Suprapubic skin (tissue), 4 donors: ENCODE data around the gene TBL1X. TPM values are rescaled to one million over a fixed set of nuclear protein-coding genes. Genes with fewer than 3 reads are reported as not detected.

Experiments used
- DNase-seq, 2 donors: peaks; one replicate each; pipeline ENCODE4 v3.0.0-alpha.2; 2019; ENCODE audit warnings: low spot score in 2 of 2
- H3K27ac ChIP-seq: fragments of 200-600 bp; sonication (generic); one replicate; pipeline ENCODE4 v1.5.1; 2019
- H3K27me3 ChIP-seq: fragments of 200-600 bp; sonication (generic); one replicate; pipeline ENCODE4 v1.5.1; 2019
- H3K36me3 ChIP-seq: fragments of 200-600 bp; sonication (generic); one replicate; pipeline ENCODE4 v1.5.1; 2019
- H3K4me1 ChIP-seq: fragments of 200-600 bp; sonication (generic); one replicate; pipeline ENCODE4 v1.5.1; 2019
- H3K4me3 ChIP-seq: fragments of 200-600 bp; sonication (generic); one replicate; pipeline ENCODE4 v1.5.1; 2019; ENCODE audit warnings: mild to moderate bottlenecking
- H3K9me3 ChIP-seq: fragments of 200-600 bp; sonication (generic); one replicate; pipeline ENCODE4 v1.5.1; 2019
- CTCF ChIP-seq, 2 donors: fragments of 200-600 bp in 1 of 2; fragments of 450-650 bp in 1 of 2; sonication (generic) in 1 of 2; IDR thresholded peaks; one replicate each; pipeline ENCODE4 v1.5.1; 2016 to 2019; ENCODE audit warnings: antibody characterized with exemption in 2 of 2, mild to moderate bottlenecking in 1 of 2, moderate library complexity in 1 of 2
- EP300 ChIP-seq: sonication (generic); formaldehyde crosslinking; IDR thresholded peaks from one replicate; pipeline ENCODE4 v1.6.1; 2017; ENCODE audit warnings: antibody characterized with exemption
- POLR2A ChIP-seq, 2 donors: fragments of 450-650 bp; IDR thresholded peaks; one replicate each; pipeline ENCODE4 v1.6.1; 2017; ENCODE audit warnings: antibody characterized with exemption in 2 of 2, mild to moderate bottlenecking in 2 of 2, moderate library complexity in 2 of 2
- POLR2AphosphoS5 ChIP-seq, 3 donors: sonication (generic); formaldehyde crosslinking; IDR thresholded peaks; one replicate each; pipeline ENCODE4 v1.6.1; 2017; ENCODE audit warnings: antibody characterized with exemption in 3 of 3
- WGBS: methylation state at CpG from one replicate; pipeline ENCODE4 v1.1.5; 2018; 5-methylcytosine and 5-hydroxymethylcytosine counted together
- total RNA-seq, 4 donors: library from RNA; depleted of rRNA; stranded (reverse); fragments of >200 nt; gene quantifications; one replicate each; pipeline ENCODE4 v1.1.0, GENCODE V29; 2016

The TBL1X gene
- total RNA-seq, 4 donors from 2014 or later, result 13.2 to 31.0 (median 17.1) TPM

- no peaks in the 10 kb centered on the region for H3K9me3 ChIP-seq
- no peak overlapping the region for H3K27ac ChIP-seq
- WGBS, result 74% methylated on average over 20 of the region's 20 CpGs
- H3K4me3 ChIP-seq, result no peak overlapping the region
- H3K27me3 ChIP-seq, result no peaks in the 10 kb centered on the region
- H3K36me3 ChIP-seq, result no peaks in the 10 kb centered on the region
- no peak for TF ChIP-seq POLR2AphosphoS5 (IDR thresholded peaks at IDR 0.05)
- no peak for TF ChIP-seq EP300
- TF ChIP-seq POLR2A (IDR thresholded peaks at IDR 0.05), result no peak
- TF ChIP-seq CTCF (IDR thresholded peaks at IDR 0.05), result no peak
- H3K4me1 ChIP-seq, result no peaks in the 10 kb centered on the region
- no peak for DNase-seq
These were observed 113.4 kb downstream of the TBL1X start for GRCh38 chrX:9578083-9578779.

- 73% methylated on average over 8 of the region's 8 CpGs for WGBS
- Histone ChIP-seq H3K4me1 (no peaks in the 10 kb centered on the region), H3K4me3 (no peak overlapping the region), H3K27ac (no peak overlapping the region), H3K27me3 (no peaks in the 10 kb centered on the region), H3K9me3 (no peaks in the 10 kb centered on the region), H3K36me3 (no peaks in the 10 kb centered on the region)
- no peak for TF ChIP-seq CTCF (IDR thresholded peaks at IDR 0.05)
- DNase-seq, result no peak
These were observed 117.0 kb downstream of the TBL1X start for GRCh38 chrX:9581771-9582385.

GRCh38 chrX:9582956-9583355 lies 118.1 kb downstream of the TBL1X start:
- WGBS, result 71% methylated on average over 3 of the region's 3 CpGs

GRCh38 chrX:9586992-9587392 lies 122.1 kb downstream of the TBL1X start:
- Histone ChIP-seq H3K27ac (no peak overlapping the region), H3K27me3 (no peaks in the 10 kb centered on the region), H3K4me1 (no peaks in the 10 kb centered on the region), H3K36me3 (no peaks in the 10 kb centered on the region), H3K9me3 (no peaks in the 10 kb centered on the region), H3K4me3 (no peak overlapping the region)
- TF ChIP-seq POLR2A (IDR thresholded peaks at IDR 0.05) (no peak), EP300 (no peak), CTCF (IDR thresholded peaks at IDR 0.05) (no peak), POLR2AphosphoS5 (IDR thresholded peaks at IDR 0.05) (no peak)
- WGBS, result 80% methylated on average over 10 of the region's 14 CpGs
- no peak for DNase-seq

More at GRCh38 chrX:9582956-9583355, 118.1 kb downstream of the TBL1X start:
- no peaks in the 10 kb centered on the region for H3K36me3 ChIP-seq
- TF ChIP-seq CTCF (IDR thresholded peaks at IDR 0.05), result no peak
- no peak for TF ChIP-seq POLR2A (IDR thresholded peaks at IDR 0.05)
- no peak for TF ChIP-seq POLR2AphosphoS5 (IDR thresholded peaks at IDR 0.05)
- no peak for TF ChIP-seq EP300
- no peaks in the 10 kb centered on the region for H3K27me3 ChIP-seq
- H3K4me1 ChIP-seq, result no peaks in the 10 kb centered on the region
- H3K27ac ChIP-seq, result no peak overlapping the region
- no peaks in the 10 kb centered on the region for H3K9me3 ChIP-seq
- DNase-seq, result no peak
- no peak overlapping the region for H3K4me3 ChIP-seq

GRCh38 chrX:9587642-9588041 lies 122.8 kb downstream of the TBL1X start:
- Histone ChIP-seq H3K27ac (no peak overlapping the region), H3K27me3 (no peaks in the 10 kb centered on the region), H3K9me3 (no peaks in the 10 kb centered on the region), H3K4me3 (no peak overlapping the region), H3K4me1 (no peaks in the 10 kb centered on the region), H3K36me3 (no peaks in the 10 kb centered on the region)
- 69% methylated on average over 9 of the region's 9 CpGs for WGBS
- no peak for DNase-seq
- TF ChIP-seq POLR2AphosphoS5 (IDR thresholded peaks at IDR 0.05) (no peak), POLR2A (IDR thresholded peaks at IDR 0.05) (no peak), EP300 (no peak)
